ENCODE data around the gene SPTA1. TPM values are rescaled to one million over a fixed set of nuclear protein-coding genes. Genes with fewer than 3 reads are reported as not detected.
"Not testable (repeated sequence)": the region's sequence is repeated elsewhere in the genome, so short reads cannot be mapped to it uniquely, and the experiment has no call there.

Gene SPTA1
- total and polyA plus RNA-seq, 10 donors, result 0.05 to 32.6 (median 2.0) TPM

DNA sequence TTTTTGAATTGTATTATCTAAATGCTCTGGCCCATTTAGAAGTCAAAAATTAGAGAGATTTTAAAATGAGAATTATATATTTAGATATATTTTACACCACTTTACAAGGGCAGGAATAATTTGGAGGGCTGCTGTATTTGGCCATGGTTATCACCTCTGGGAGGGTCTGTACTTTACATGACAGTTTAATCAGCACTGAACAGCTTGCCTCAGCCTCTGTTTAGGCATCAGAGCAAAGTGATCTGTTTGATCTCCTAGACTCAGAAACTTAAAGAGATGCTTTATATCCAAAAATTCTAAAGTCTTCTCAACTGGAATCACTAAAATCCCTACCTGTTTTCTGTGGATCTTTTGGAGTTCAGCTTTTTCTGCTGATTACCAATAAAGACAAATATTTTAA is 5.4 kb upstream of the SPTA1 start:
- H3K9me3 ChIP-seq, result no peaks in the 10 kb centered on the region
- no peaks in the 10 kb centered on the region for H3K4me1 ChIP-seq
- H3K27me3 ChIP-seq (replicated peaks in 1 of 7), result no peaks in the 10 kb centered on the region
- TF ChIP-seq POLR2A (IDR thresholded peaks at IDR 0.05) (no peak), POLR2AphosphoS5 (IDR thresholded peaks at IDR 0.05) (no peak)
- TF ChIP-seq, protein P1, sequence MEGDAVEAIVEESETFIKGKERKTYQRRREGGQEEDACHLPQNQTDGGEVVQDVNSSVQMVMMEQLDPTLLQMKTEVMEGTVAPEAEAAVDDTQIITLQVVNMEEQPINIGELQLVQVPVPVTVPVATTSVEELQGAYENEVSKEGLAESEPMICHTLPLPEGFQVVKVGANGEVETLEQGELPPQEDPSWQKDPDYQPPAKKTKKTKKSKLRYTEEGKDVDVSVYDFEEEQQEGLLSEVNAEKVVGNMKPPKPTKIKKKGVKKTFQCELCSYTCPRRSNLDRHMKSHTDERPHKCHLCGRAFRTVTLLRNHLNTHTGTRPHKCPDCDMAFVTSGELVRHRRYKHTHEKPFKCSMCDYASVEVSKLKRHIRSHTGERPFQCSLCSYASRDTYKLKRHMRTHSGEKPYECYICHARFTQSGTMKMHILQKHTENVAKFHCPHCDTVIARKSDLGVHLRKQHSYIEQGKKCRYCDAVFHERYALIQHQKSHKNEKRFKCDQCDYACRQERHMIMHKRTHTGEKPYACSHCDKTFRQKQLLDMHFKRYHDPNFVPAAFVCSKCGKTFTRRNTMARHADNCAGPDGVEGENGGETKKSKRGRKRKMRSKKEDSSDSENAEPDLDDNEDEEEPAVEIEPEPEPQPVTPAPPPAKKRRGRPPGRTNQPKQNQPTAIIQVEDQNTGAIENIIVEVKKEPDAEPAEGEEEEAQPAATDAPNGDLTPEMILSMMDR (IDR thresholded peaks at IDR 0.05 in 8 of 11, conservative IDR thresholded peaks at IDR 0.05 in 3 of 11), result no peak
- no peak overlapping the region for H3K4me3 ChIP-seq
- no peak overlapping the region for H3K27ac ChIP-seq
- H3K36me3 ChIP-seq, result no peaks in the 10 kb centered on the region
- no peak for DNase-seq
- intact Hi-C loops (cut with DNase I; ENCODE audit: low total_unique reads), result no loop called here

DNA sequence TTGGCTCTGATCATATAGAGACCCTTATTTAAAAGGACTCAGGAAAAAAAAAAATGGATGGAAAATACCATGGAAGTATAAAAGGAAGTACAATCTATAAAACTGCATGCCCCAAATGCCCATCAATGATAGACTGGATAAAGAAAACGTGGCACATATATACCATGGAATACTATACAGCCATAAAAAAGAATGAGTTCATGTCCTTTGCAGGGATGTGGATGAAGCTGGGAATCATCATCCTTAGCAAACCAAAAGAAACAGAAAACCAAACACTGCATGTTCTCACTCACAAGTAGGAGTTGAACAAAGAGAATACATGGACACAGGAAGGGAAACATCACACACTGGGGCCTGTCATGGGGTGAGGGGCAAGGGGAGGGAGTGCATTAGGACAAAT is 4.6 kb upstream of the SPTA1 start:
- intact Hi-C loops (cut with DNase I; ENCODE audit: low total_unique reads); DNase-seq; H3K4me3 ChIP-seq; H3K9me3 ChIP-seq; H3K27me3 ChIP-seq (replicated peaks in 1 of 7); H3K36me3 ChIP-seq; H3K4me1 ChIP-seq; H3K27ac ChIP-seq: not testable (repeated sequence)
- 39 to 69% (median 54%) methylated on average over 1 of the region's 1 CpG for WGBS, 5 donors

DNA sequence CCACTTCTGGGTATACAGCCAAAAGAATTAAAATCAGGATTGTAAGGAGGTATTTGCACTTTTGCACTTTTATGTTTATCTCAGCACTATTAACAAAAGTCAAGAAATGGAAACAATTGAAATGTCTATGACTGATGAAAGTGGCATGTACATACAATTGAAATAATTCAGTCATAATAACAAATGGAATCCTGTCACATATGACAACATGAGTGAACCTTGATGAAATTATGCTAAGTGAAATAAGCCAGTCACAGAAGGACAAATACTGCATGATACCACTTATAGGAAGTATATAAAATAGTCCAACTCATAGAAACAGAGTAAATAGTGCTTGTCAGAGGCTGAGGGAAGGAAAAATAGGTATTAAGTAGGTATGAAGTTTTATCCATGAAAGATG is 3.4 kb upstream of the SPTA1 start:
- Histone ChIP-seq H3K4me3 (no peak overlapping the region), H3K9me3 (no peaks in the 10 kb centered on the region), H3K36me3 (no peaks in the 10 kb centered on the region), H3K27me3 (replicated peaks in 1 of 7) (peaks cover 0 to 3% (median 0%) of the 10 kb centered on the region in 7 donors), H3K4me1 (no peaks in the 10 kb centered on the region), H3K27ac (no peak overlapping the region)
- TF ChIP-seq POLR2AphosphoS5 (IDR thresholded peaks at IDR 0.05), result no peak
- TF ChIP-seq, protein P1 (IDR thresholded peaks at IDR 0.05 in 8 of 11, conservative IDR thresholded peaks at IDR 0.05 in 3 of 11), result no peak
- intact Hi-C loops (cut with DNase I; ENCODE audit: low total_unique reads), result no loop called here
- DNase-seq, result no peak

DNA sequence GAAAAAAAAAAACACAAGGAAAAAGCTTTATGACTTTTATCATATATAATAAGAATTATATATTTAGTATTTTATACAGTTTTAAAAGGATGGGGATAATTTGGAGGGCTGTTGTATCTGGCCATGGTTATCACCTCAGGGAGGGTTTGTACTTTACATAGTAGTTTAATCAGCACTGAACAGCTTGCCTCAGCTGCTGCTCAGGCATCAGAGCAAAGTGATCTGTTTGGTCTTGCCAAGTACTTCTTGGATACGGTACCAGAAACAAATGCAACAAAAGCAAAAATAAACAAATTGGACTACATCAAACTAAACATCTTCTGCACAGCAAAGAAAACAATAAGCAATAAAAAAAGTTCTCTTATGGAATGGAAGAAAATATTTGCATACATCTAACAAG is 2.6 kb upstream of the SPTA1 start:
- 76 to 90% (median 87%) methylated on average over 1 of the region's 1 CpG for WGBS, 5 donors
- Histone ChIP-seq H3K27me3 (replicated peaks in 1 of 7) (peaks cover 0 to 3% (median 0%) of the 10 kb centered on the region in 7 donors), H3K4me3 (no peak overlapping the region), H3K36me3 (no peaks in the 10 kb centered on the region), H3K9me3 (no peaks in the 10 kb centered on the region), H3K27ac (no peak overlapping the region), H3K4me1 (no peaks in the 10 kb centered on the region)
- no peak for TF ChIP-seq POLR2AphosphoS5 (IDR thresholded peaks at IDR 0.05)
- TF ChIP-seq, protein P1 (IDR thresholded peaks at IDR 0.05 in 8 of 11, conservative IDR thresholded peaks at IDR 0.05 in 3 of 11), result no peak
- TF ChIP-seq POLR2A (IDR thresholded peaks at IDR 0.05), result no peak
- intact Hi-C loops (cut with DNase I; ENCODE audit: low total_unique reads), result no loop called here
- DNase-seq, result no peak

DNA sequence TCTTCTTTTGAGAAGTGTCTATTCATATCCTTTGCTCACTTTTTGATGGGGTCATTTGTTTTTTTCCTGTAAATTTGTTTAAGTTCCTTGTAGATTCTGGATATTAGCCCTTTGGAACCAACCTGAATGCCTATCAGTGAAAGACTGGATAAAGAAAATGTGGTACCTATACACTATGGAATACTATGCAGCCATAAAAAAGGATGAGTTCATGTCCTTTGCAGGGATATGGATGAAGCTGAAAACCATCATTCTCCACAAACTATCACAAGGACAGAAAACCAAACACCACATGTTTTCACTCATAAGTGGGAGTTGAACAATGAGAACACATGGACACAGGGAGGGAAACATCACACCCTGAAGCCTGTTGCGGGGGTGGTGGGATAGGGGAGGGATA is 1.8 kb upstream of the SPTA1 start:
- intact Hi-C loops (cut with DNase I; ENCODE audit: low total_unique reads); DNase-seq; H3K9me3 ChIP-seq; H3K27me3 ChIP-seq (replicated peaks in 1 of 7); H3K4me1 ChIP-seq; H3K27ac ChIP-seq; H3K4me3 ChIP-seq; H3K36me3 ChIP-seq: not testable (repeated sequence)
- WGBS, 5 donors, result 89 to 100% (median 93%) methylated on average over 1 of the region's 1 CpG

Data from spleen (tissue), 11 donors.